HEK293T (cell line): ENCODE measurements around the gene PLD5.

Source experiments
- BHLHE40 ChIP-seq: fragments of 450-650 bp; IDR thresholded peaks from 2 replicates; pipeline ENCODE4 v1.6.1; 2016; ENCODE audit warnings: mild to moderate bottlenecking, moderate library complexity, borderline replicate concordance
- CTBP1 ChIP-seq: fragments of 450-650 bp; IDR thresholded peaks from 2 replicates; pipeline ENCODE4 v1.6.1; 2016; ENCODE audit warnings: borderline replicate concordance
- FOXK2 ChIP-seq: fragments of 450-650 bp; IDR thresholded peaks from 2 replicates; pipeline ENCODE4 v1.6.1; 2016; ENCODE audit warnings: mild to moderate bottlenecking
- FOXM1 ChIP-seq: fragments of 450-650 bp; IDR thresholded peaks from 2 replicates; pipeline ENCODE4 v1.6.1; 2017; ENCODE audit warnings: mild to moderate bottlenecking, borderline replicate concordance
- HDGF ChIP-seq: fragments of 450-650 bp; IDR thresholded peaks from 2 replicates; pipeline ENCODE4 v1.6.1; 2017; ENCODE audit warnings: antibody characterized with exemption, borderline replicate concordance
- LEF1 ChIP-seq: fragments of 450-650 bp; IDR thresholded peaks from 2 replicates; pipeline ENCODE4 v1.6.1; 2017; ENCODE audit warnings: mild to moderate bottlenecking, borderline replicate concordance
- NFRKB ChIP-seq: fragments of 450-650 bp; IDR thresholded peaks from 2 replicates; pipeline ENCODE4 v1.6.1; 2016; ENCODE audit warnings: mild to moderate bottlenecking, moderate library complexity
- SUZ12 ChIP-seq: fragments of 450-650 bp; IDR thresholded peaks from 2 replicates; pipeline ENCODE4 v1.6.1; 2016; ENCODE audit warnings: mild to moderate bottlenecking

GRCh38 chr1:242205622-242206489 lies 318.6 kb downstream of the PLD5 start:
- no peak for TF ChIP-seq FOXM1
- no peak for TF ChIP-seq NFRKB
- no peak for TF ChIP-seq HDGF
- no peak for TF ChIP-seq FOXK2
- TF ChIP-seq LEF1, result no peak
- TF ChIP-seq BHLHE40, result no peak
- no peak for TF ChIP-seq CTBP1
- TF ChIP-seq SUZ12, result no peak
